ENCODE data around the gene CNTNAP5.

The CNTNAP5 gene

DNA sequence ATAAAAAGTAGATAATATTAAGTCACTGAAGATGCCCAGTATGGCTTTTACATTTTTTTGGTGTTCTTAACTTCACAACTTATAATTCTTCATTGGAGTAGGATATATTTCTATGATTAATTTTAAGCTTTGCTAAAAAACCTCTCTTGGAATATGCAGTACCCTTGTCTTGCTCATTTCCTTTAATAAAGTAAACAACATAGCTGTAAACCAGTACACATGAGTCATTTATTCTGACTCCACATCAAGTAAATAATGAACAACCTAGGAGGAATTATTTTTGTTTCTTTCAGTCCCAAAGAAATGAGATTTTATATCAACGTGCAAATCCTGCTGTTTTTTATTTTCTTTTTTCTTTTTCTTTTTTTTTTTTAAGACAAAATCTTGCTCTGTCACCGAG, 869.1 kb downstream of the CNTNAP5 start:
- in situ Hi-C loops (cut with HindIII; ENCODE audit: low sequenced_read_pairs): no loop called here
- TF ChIP-seq, protein P1, sequence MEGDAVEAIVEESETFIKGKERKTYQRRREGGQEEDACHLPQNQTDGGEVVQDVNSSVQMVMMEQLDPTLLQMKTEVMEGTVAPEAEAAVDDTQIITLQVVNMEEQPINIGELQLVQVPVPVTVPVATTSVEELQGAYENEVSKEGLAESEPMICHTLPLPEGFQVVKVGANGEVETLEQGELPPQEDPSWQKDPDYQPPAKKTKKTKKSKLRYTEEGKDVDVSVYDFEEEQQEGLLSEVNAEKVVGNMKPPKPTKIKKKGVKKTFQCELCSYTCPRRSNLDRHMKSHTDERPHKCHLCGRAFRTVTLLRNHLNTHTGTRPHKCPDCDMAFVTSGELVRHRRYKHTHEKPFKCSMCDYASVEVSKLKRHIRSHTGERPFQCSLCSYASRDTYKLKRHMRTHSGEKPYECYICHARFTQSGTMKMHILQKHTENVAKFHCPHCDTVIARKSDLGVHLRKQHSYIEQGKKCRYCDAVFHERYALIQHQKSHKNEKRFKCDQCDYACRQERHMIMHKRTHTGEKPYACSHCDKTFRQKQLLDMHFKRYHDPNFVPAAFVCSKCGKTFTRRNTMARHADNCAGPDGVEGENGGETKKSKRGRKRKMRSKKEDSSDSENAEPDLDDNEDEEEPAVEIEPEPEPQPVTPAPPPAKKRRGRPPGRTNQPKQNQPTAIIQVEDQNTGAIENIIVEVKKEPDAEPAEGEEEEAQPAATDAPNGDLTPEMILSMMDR (IDR thresholded peaks at IDR 0.05; ENCODE audit: low read depth, low read length, missing control alignments): no peak
- DNase-seq (ENCODE audit: low read depth): no peak

DNA sequence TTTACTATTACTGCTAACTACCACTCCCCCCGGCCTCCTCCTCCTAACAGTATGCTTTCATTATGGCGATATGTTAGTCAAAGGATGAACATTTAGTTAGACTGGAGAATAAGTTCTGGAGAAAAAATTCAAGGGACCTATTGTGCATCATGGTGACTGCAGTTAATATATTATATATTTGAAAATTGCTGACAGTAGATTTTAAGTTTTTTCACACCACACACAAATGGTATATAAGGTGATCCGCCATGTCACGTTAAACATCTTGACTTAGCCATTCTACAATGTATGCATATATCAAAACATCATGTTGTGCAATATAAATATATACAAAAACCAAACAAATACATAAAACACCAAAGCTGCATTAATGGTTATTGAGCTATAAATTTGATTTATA, 873.7 kb downstream of the CNTNAP5 start:
- no peak overlapping the region for H3K4me3 ChIP-seq (ENCODE audit: low read depth, low read length)
- in situ Hi-C loops (cut with HindIII; ENCODE audit: low sequenced_read_pairs): no loop called here
- TF ChIP-seq, protein P1 (IDR thresholded peaks at IDR 0.05; ENCODE audit: low read depth, low read length, missing control alignments): no peak
- no peak for DNase-seq (ENCODE audit: low read depth)

More for the DNA sequence above, 869.1 kb downstream of the CNTNAP5 start:
- no peak overlapping the region for H3K4me3 ChIP-seq (ENCODE audit: low read depth, low read length)

DNA sequence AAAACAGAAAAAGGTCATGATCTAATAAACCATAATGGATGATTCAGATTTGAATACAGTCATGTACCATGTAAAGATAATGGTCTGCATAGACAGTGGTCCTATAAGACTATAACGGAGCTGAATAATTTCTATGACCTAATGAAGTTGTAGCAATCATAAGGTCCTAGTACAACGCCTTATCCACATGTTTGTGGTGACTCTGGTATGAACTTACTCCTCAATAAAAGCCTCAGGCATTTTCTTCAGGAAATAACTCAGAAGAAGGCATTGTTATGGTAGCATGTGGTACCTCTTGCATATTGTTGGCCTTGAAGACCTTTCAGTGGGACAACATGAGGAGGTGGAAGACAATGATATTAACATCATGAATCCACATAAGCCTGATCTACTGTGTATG, 883.3 kb downstream of the CNTNAP5 start:
- TF ChIP-seq, protein P1 (IDR thresholded peaks at IDR 0.05; ENCODE audit: low read depth, low read length, missing control alignments): no peak
- in situ Hi-C loops (cut with HindIII; ENCODE audit: low sequenced_read_pairs): no loop called here
- H3K4me3 ChIP-seq (ENCODE audit: low read depth, low read length): no peak overlapping the region
- peak; percentile 9 for DNase-seq (ENCODE audit: low read depth)

DNA sequence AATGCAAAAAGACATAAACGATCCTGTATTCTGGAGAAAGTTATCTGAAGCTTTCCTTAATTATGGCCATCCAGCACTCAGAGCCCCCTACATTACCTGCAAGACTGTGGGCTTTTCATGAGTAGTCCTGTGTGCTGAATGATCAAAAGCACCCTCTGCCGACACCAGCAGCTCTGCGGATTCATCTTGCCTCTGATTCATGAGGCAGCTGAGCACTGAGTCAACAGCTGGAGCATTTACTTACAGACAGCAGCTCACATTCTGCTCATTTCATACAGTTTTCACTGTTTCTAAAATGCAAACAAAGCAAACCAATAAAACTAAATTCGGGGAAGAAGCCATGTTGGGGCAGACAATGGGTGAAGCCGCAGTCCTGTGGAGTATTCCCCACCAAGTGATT, 886.5 kb downstream of the CNTNAP5 start:
- no peak for DNase-seq (ENCODE audit: low read depth)
- TF ChIP-seq, protein P1 (IDR thresholded peaks at IDR 0.05; ENCODE audit: low read depth, low read length, missing control alignments): no peak
- no peak overlapping the region for H3K4me3 ChIP-seq (ENCODE audit: low read depth, low read length)
- in situ Hi-C loops (cut with HindIII; ENCODE audit: low sequenced_read_pairs): loop anchor here (10.0 kb wide), 1 partner anchor 63 kb away; no protein-coding TSS in a partner anchor

DNA sequence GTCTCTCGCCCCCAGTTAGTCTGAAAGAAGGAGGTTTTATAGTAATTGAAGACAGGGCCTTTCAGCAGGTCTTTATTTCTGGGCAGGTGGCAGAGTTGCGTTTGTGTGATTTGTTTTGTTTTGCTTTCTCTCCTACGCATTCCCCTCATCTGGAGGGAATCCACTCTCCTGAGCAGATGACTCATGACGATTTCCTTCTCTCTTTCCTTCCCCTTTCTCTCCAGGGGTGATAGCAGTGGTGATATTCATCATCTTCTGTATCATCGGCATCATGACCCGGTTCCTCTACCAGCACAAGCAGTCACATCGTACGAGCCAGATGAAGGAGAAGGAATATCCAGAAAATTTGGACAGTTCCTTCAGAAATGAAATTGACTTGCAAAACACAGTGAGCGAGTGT, 888.8 kb downstream of the CNTNAP5 start:
- no peak overlapping the region for H3K4me3 ChIP-seq (ENCODE audit: low read depth, low read length)
- in situ Hi-C loops (cut with HindIII; ENCODE audit: low sequenced_read_pairs): loop anchor here (10.0 kb wide), 1 partner anchor 61 kb away; no protein-coding TSS in a partner anchor
- TF ChIP-seq, protein P1 (IDR thresholded peaks at IDR 0.05; ENCODE audit: low read depth, low read length, missing control alignments): no peak
- DNase-seq (ENCODE audit: low read depth): no peak

DNA sequence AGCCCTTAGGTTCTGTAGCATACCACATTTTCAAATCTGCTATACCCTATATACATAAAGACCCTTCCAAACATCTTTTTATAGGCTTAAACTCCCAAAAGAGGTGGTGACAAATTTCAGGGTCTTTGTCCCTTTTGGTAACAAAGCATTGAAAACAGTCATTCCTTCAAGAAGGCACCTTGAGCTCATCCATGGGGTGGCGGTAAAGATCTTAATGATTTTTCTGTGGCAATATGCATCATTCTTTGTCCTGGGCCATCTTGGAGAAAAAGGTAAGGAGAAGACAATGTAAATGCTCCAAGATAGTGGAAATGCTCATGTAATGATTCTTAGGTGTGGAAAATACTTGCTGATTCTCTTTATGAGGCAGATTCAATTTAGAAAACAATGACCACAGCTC, 890.5 kb downstream of the CNTNAP5 start:
- H3K4me3 ChIP-seq (ENCODE audit: low read depth, low read length): no peak overlapping the region
- no peak for DNase-seq (ENCODE audit: low read depth)
- in situ Hi-C loops (cut with HindIII; ENCODE audit: low sequenced_read_pairs): loop anchor here (10.0 kb wide), 1 partner anchor 59 kb away; no protein-coding TSS in a partner anchor
- TF ChIP-seq, protein P1 (IDR thresholded peaks at IDR 0.05; ENCODE audit: low read depth, low read length, missing control alignments): no peak
